Loucy (cell line): ENCODE measurements around the gene MYO1D.

Experiments
- CTCF ChIP-seq: fragments of 200-600 bp; sonication (generic); conservative IDR thresholded peaks from 2 replicates; pipeline ENCODE4 v1.5.1; 2014; ENCODE audit warnings: mild to moderate bottlenecking, antibody characterized with exemption, low read length
- EZH2phosphoT487 ChIP-seq: fragments of 200-600 bp; IDR thresholded peaks from 2 replicates; pipeline ENCODE4 v1.6.1; 2018; ENCODE audit warnings: antibody characterized with exemption, mild to moderate bottlenecking, moderate library complexity, borderline replicate concordance

GRCh38 chr17:32516940-32517701 lies 359.8 kb downstream of the MYO1D start:
- TF ChIP-seq CTCF (no peak), EZH2phosphoT487 (no peak)
